SH-SY5Y (cell line): ENCODE data around the gene NTMT2.

Experiments
- GATA2 ChIP-seq: IDR thresholded peaks from 2 replicates; pipeline ENCODE4 v1.6.1; 2011; ENCODE audit warnings: mild to moderate bottlenecking, low read depth, low read length
- GATA3 ChIP-seq: IDR thresholded peaks from 2 replicates; pipeline ENCODE4 v1.6.1; 2011; ENCODE audit warnings: low read depth, mild to moderate bottlenecking, low read length, moderate library complexity

DNA sequence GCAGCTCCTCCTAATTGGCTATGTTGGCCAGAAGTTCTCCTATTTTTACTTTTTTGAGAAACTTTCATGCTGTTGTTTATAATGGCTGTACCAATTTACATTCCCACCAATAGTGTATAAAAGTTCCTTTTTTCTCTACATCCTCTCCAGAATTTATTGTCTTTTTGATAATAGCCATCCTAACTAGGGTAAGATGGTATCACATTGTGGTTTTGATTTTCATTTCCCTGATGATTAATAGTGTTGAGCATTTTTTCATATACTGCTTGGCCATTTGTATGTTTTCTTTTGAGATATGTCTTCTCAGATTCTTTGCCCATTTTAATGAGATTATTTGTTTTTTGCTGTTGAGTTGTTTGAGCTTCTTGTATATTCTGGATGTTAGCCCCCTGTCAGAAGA is 46.8 kb downstream of the NTMT2 start:
- TF ChIP-seq GATA2 (no peak), GATA3 (no peak)
